Transverse colon (tissue), 4 donors: ENCODE results near the gene NCBP3. TPM values are rescaled to one million over a fixed set of nuclear protein-coding genes. Genes with fewer than 3 reads are reported as not detected.

ENCODE experiments used
- DNase-seq: peaks from one replicate; pipeline ENCODE4 v3.0.0-alpha.2; 2019
- H3K27ac ChIP-seq, 4 donors: fragments of 200-600 bp; sonication (generic); 2 replicates each; pipeline ENCODE4 v1.5.1; 2016 to 2018; ENCODE audit warnings: inconsistent platforms in 4 of 4
- H3K27me3 ChIP-seq: fragments of 200-600 bp; sonication (generic); 2 replicates; pipeline ENCODE4 v1.5.1; 2017; ENCODE audit warnings: inconsistent platforms
- H3K36me3 ChIP-seq, 4 donors: fragments of 200-600 bp; sonication (generic); 2 replicates each; pipeline ENCODE4 v1.5.1; 2017 to 2019; ENCODE audit warnings: inconsistent platforms in 4 of 4
- H3K4me1 ChIP-seq, 4 donors: fragments of 200-600 bp; sonication (generic); 2 replicates each; pipeline ENCODE4 v1.5.1; 2017 to 2020; ENCODE audit warnings: inconsistent platforms in 4 of 4
- H3K4me3 ChIP-seq, 4 donors: fragments of 200-600 bp; sonication (generic); 1 replicate in 1 of 4; 2 replicates in 3 of 4; pipeline versions ENCODE4 v1.5.1 to v1.6.1; 2017 to 2019; ENCODE audit warnings: inconsistent platforms in 4 of 4
- H3K9me3 ChIP-seq, 2 donors: fragments of 200-600 bp; sonication (generic); 2 replicates each; pipeline ENCODE4 v1.5.1; 2017 to 2019; ENCODE audit warnings: inconsistent platforms in 2 of 2
- CTCF ChIP-seq, 5 experiments: fragments of 200-600 bp in 3 of 5; fragments of 450-650 bp in 2 of 5; sonication (generic) in 3 of 5; IDR thresholded peaks; 1 replicate in 2 of 5; 2 replicates in 3 of 5; pipeline ENCODE4 v1.5.1; 2016 to 2017; ENCODE audit warnings: antibody characterized with exemption in 5 of 5, inconsistent platforms in 3 of 5, mild to moderate bottlenecking in 2 of 5, moderate library complexity in 1 of 5
- EP300 ChIP-seq: sonication (generic); formaldehyde crosslinking; IDR thresholded peaks from one replicate; pipeline ENCODE4 v1.6.1; 2017; ENCODE audit warnings: antibody characterized with exemption, low read depth
- POLR2A ChIP-seq: fragments of 450-650 bp; IDR thresholded peaks from one replicate; pipeline ENCODE4 v1.6.1; 2016; ENCODE audit warnings: antibody characterized with exemption, mild to moderate bottlenecking, moderate library complexity
- POLR2AphosphoS5 ChIP-seq, 3 donors: sonication (generic); formaldehyde crosslinking; IDR thresholded peaks; one replicate each; pipeline ENCODE4 v1.6.1; 2016; ENCODE audit warnings: antibody characterized with exemption in 3 of 3
- WGBS, 2 donors: methylation state at CpG; one replicate each; pipeline ENCODE4 v1.1.5; 2018; ENCODE audit warnings: low coverage in 1 of 2; 5-methylcytosine and 5-hydroxymethylcytosine counted together
- in situ Hi-C, 4 donors: fragments of 200-750 bp; cut with MboI; loops; one replicate each; pipeline versions ENCODE4 v1.15.0 to v1.15.1; 2017; ENCODE audit warnings: low sequenced_read_pairs in 3 of 4, low pct_ligation_motif_present in 1 of 4, low pct_unique_long_range_greater_than_20kb in 1 of 4
- intact Hi-C: fragments of 100-400 bp; cut with DNase I; formaldehyde crosslinking; loops from one replicate; pipeline ENCODE4 v1.15.1; 2023; ENCODE audit warnings: low total_unique reads
- total RNA-seq, 4 donors: library from RNA; depleted of rRNA; stranded (reverse); fragments of >200 nt; gene quantifications; one replicate each; pipeline ENCODE4 v1.1.0, GENCODE V29; 2016

Gene NCBP3
- total RNA-seq, 4 donors from 2014 or later: 28.9 to 55.6 (median 45.8) TPM

- no peak overlapping the region for H3K4me3 ChIP-seq
- 82 to 92% methylated on average over 4 to 6 of the region's 6 CpGs for WGBS, 2 donors
- no peak overlapping the region for H3K27ac ChIP-seq
- no peaks in the 10 kb centered on the region for H3K27me3 ChIP-seq
- intact Hi-C loops: no loop called here
- in situ Hi-C loops: no loop called here
- no peak for TF ChIP-seq CTCF (IDR thresholded peaks at IDR 0.05)
- no peak for TF ChIP-seq POLR2AphosphoS5 (IDR thresholded peaks at IDR 0.05)
- peaks cover 0 to 80% (median 37%) of the 10 kb centered on the region in 4 donors for H3K36me3 ChIP-seq
- no peaks in the 10 kb centered on the region for H3K9me3 ChIP-seq
- H3K4me1 ChIP-seq: no peaks in the 10 kb centered on the region
- DNase-seq: no peak
These were observed 27.3 kb downstream of the NCBP3 start for GRCh38 chr17:3818786-3819185.

- TF ChIP-seq EP300: no peak
- in situ Hi-C loops: no loop called here
- H3K9me3 ChIP-seq: no peaks in the 10 kb centered on the region
- no peaks in the 10 kb centered on the region for H3K4me1 ChIP-seq
- H3K36me3 ChIP-seq: peaks cover 0 to 81% (median 39%) of the 10 kb centered on the region in 4 donors
- intact Hi-C loops: no loop called here
- WGBS, 2 donors: 93 to 95% methylated on average over 12 of the region's 12 CpGs
- no peak overlapping the region for H3K4me3 ChIP-seq
- H3K27me3 ChIP-seq: no peaks in the 10 kb centered on the region
- DNase-seq: no peak
- H3K27ac ChIP-seq: no peak overlapping the region
These were observed 28.0 kb downstream of the NCBP3 start for GRCh38 chr17:3817851-3818605.

- intact Hi-C loops (no loop called here), in situ Hi-C loops (no loop called here)
- no peak overlapping the region for H3K4me3 ChIP-seq
- WGBS, 2 donors: 95 to 100% methylated on average over 1 to 7 of the region's 7 CpGs
- DNase-seq: no peak
- peaks cover 0 to 84% (median 35%) of the 10 kb centered on the region in 4 donors for H3K36me3 ChIP-seq
- TF ChIP-seq POLR2AphosphoS5 (IDR thresholded peaks at IDR 0.05): no peak
- TF ChIP-seq EP300: no peak
- TF ChIP-seq CTCF (IDR thresholded peaks at IDR 0.05): no peak
- no peak for TF ChIP-seq POLR2A
- no peaks in the 10 kb centered on the region for H3K4me1 ChIP-seq
- no peaks in the 10 kb centered on the region for H3K27me3 ChIP-seq
- no peaks in the 10 kb centered on the region for H3K9me3 ChIP-seq
- no peak overlapping the region for H3K27ac ChIP-seq
These were observed 30.1 kb downstream of the NCBP3 start for GRCh38 chr17:3815925-3816324.

- H3K36me3 ChIP-seq: peaks cover 0 to 80% (median 34%) of the 10 kb centered on the region in 4 donors
- in situ Hi-C loops: no loop called here
- no peaks in the 10 kb centered on the region for H3K4me1 ChIP-seq
- intact Hi-C loops: no loop called here
- H3K27me3 ChIP-seq: no peaks in the 10 kb centered on the region
- H3K4me3 ChIP-seq: no peak overlapping the region
- H3K9me3 ChIP-seq: no peaks in the 10 kb centered on the region
- TF ChIP-seq EP300: no peak
- TF ChIP-seq POLR2AphosphoS5 (IDR thresholded peaks at IDR 0.05): no peak
- no peak for TF ChIP-seq CTCF (IDR thresholded peaks at IDR 0.05)
- TF ChIP-seq POLR2A: no peak
- DNase-seq: no peak
- no peak overlapping the region for H3K27ac ChIP-seq
- 89 to 94% methylated on average over 6 of the region's 6 CpGs for WGBS, 2 donors
These were observed 30.9 kb downstream of the NCBP3 start for GRCh38 chr17:3815122-3815521.

GRCh38 chr17:3814361-3814760 lies 31.7 kb downstream of the NCBP3 start:
- WGBS, 2 donors: 96 to 97% methylated on average over 5 to 13 of the region's 13 CpGs
- TF ChIP-seq POLR2AphosphoS5 (IDR thresholded peaks at IDR 0.05): no peak
- no peak for TF ChIP-seq POLR2A
- no peak for TF ChIP-seq EP300
- TF ChIP-seq CTCF (IDR thresholded peaks at IDR 0.05): no peak
- H3K4me1 ChIP-seq: no peaks in the 10 kb centered on the region
- DNase-seq: no peak
- no peaks in the 10 kb centered on the region for H3K9me3 ChIP-seq
- in situ Hi-C loops: no loop called here
- no peaks in the 10 kb centered on the region for H3K27me3 ChIP-seq
- intact Hi-C loops: no loop called here
- H3K4me3 ChIP-seq: no peak overlapping the region
- H3K27ac ChIP-seq: no peak overlapping the region
- peaks cover 0 to 75% (median 31%) of the 10 kb centered on the region in 4 donors for H3K36me3 ChIP-seq
